ENCODE results near the gene TSSK1B.

- TF ChIP-seq HDGF (IDR thresholded peaks at IDR 0.05; ENCODE audit: borderline replicate concordance) (no peak), CTBP1 (IDR thresholded peaks at IDR 0.05; ENCODE audit: borderline replicate concordance) (no peak), FOXM1 (IDR thresholded peaks at IDR 0.05; ENCODE audit: borderline replicate concordance) (no peak), ARNT (IDR thresholded peaks at IDR 0.05) (no peak), TARDBP (IDR thresholded peaks at IDR 0.05) (no peak), FOXK2 (IDR thresholded peaks at IDR 0.05) (no peak)
Observed at GRCh38 chr5:113480243-113480642, 45.5 kb upstream of the TSSK1B start.

Data from HEK293T (cell line).